GM12865 (cell line): ENCODE data around the gene DCAF8.
A peak's percentile ranks its signal among the peaks of the same experiment; 100 is the strongest.
"Not testable (repeated sequence)": the region's sequence is repeated elsewhere in the genome, so short reads cannot be mapped to it uniquely, and the experiment has no call there.

Experiments used
- DNase-seq: peaks from one replicate; pipeline ENCODE4 v3.0.0; 2010; ENCODE audit warnings: low read depth
- H3K4me3 ChIP-seq: 2 replicates; pipeline ENCODE4 v1.5.1; 2011; ENCODE audit warnings: mild to moderate bottlenecking, low read depth, low read length, control low read depth
- CTCF ChIP-seq: IDR thresholded peaks from 2 replicates; pipeline ENCODE4 v1.5.1; 2011; ENCODE audit warnings: low read length, control low read depth, low read depth, inconsistent platforms; ENCODE audit not compliant: insufficient read depth; ENCODE audit errors: missing control alignments

Gene DCAF8

GRCh38 chr1:160296036-160296435, 33.7 kb upstream of the DCAF8 start:
- DNase-seq, result no peak
- no peak overlapping the region for H3K4me3 ChIP-seq
- TF ChIP-seq CTCF, result no peak

- H3K4me3 ChIP-seq, result no peak overlapping the region
- no peak for DNase-seq
- no peak for TF ChIP-seq CTCF
Observed at GRCh38 chr1:160293020-160293968, 30.9 kb upstream of the DCAF8 start.

DNA sequence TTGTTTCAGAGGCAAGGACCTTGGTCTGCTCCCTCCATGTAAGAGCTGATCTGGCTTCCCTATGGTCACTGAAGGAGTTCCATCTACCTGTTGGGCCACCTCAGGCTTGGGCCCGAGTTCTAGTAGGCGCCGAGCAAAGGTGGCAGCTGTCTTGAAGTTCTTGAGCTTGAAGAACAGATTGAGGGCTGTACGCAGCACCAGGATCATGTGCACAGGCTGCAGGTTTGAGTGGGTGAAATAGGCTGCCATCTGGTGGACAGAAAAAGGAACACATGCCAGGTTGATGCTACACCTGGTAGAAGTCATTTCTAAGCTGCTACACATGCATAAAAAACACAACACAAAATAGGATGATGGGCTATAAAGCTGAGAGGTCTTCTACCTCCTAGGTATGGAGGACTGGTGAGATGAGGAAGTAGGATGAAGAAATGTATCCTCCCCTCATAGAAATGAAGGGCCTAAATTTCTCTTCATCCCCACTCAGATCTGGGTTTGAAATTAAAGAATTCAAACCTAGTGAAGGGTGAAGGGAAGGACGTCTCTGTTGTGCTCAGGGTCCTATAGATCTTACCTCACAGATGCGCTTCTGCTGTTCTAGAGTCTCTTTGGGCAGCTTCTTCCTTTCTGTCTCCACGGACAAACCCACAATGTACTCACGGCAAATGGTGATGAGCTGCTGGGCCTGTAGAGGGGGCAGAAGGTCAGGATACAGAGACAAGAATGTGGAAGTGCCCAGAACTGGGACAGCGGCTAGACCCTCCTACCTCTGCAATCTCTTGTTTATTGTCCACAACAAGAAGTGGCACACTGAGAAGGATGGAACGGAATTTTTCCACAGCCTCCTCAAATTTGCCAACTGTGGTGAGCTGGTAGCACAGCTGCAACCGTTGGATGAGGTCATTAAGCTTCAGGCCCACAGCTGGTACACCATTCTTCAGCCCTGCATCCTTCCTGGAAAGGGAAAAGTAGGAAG, 29.2 kb upstream of the DCAF8 start:
- H3K4me3 ChIP-seq, result no peak overlapping the region
- peak; percentile 81 for DNase-seq
- peak; percentile 76 for TF ChIP-seq CTCF

DNA sequence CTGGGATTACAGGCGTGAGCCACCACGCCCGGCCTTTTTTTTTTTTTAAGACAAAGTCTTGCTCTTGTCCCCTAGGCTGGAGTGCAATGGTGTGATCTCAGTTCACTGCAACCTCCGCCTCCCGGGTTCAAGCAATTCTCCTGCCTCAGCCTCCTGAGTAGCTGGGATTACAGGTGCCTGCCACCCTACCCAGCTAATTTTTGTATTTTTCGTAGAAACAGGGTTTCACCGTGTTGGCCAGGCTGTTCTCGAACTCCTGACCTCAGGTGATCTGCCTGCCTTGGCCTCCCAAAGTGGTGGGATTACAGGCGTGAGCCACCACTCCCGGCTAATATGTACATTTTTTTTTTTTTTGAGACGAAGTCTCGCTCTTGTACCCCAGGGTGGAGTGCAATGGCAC, 25.4 kb upstream of the DCAF8 start:
- not testable (repeated sequence) for DNase-seq, H3K4me3 ChIP-seq

DNA sequence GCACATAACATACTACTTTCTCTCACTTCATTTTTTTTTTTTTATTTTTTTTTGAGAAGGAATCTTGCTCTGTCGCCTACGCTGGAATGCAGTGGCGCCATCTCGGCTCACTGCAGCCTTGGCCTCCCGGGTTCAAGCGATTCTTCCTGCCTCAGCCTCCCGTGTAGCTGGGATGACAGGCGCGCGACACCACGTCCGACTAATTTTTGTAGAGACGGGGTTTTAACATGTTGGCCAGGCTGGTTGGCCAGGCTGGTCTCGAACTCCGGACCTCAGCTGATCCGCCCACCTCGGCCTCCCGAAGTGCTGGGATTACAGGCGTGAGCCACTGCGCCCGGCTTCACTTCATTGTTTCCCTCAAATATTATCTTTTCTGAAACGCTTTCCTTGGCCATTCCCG, 23.2 kb upstream of the DCAF8 start:
- peak overlapping the region; percentile 100 for H3K4me3 ChIP-seq
- no peak for TF ChIP-seq CTCF
- DNase-seq, result no peak

DNA sequence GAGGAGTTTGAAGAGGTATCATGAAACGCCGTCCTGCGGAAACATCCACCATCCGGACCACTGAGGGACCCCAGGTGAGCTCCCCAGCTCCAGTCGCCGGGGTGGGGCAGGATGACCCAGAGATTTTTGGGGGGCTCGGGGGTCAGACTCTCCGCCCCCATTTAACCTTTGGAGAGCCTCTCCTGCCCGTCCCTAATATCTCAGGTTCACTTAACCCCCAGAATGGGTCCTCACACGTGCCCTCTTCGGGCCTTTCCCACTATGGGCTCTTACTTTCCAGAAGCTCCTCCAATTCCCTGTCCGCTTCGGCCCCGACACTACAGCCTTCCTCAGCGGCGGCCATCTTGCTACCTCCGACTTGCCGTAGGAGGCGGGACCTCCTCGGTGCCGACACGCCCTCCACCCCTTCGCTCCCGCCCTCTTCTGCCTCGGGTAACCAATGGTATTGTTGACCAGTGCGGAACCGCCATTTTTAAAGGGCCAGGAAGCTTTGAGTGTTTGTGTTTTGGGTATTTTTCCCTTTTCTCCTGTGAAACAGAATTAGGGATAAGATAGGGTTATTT, 22.5 kb upstream of the DCAF8 start, which contains the start of gene PEX19:
Gene PEX19, minus strand, starts transcription at position 352 of the 563 bp plus-strand sequence. Its CDS starts 9 bp downstream, at position 343.
- peak; percentile 95 for DNase-seq
- TF ChIP-seq CTCF, result no peak
- peak within 1 kb of the TSS; percentile 100 for H3K4me3 ChIP-seq
